Pancreas (tissue), 10 donors: Measurements from ENCODE around the gene KCNB1. TPM values are rescaled to one million over a fixed set of nuclear protein-coding genes. Genes with fewer than 3 reads are reported as not detected.

Source experiments
- ATAC-seq, 4 donors: fragments of 200-7000 bp; cut with Tn5 transposase; one replicate each; pipeline versions ENCODE4 v1.8.0 to v1.9.1; 2020; ENCODE audit warnings: mild to moderate bottlenecking in 4 of 4, moderate library complexity in 4 of 4
- DNase-seq, 6 donors: peaks; one replicate each; pipeline ENCODE4 v3.0.0-alpha.2; 2020
- FAIRE-seq: peaks from 2 replicates; lab custom pipeline; 2012; peaks lifted over from hg19 to GRCh38; lab: Jason Lieb, UNC
- H3K27ac ChIP-seq, 4 donors: fragments of 200-600 bp; sonication (generic); 1 replicate in 3 of 4; 2 replicates in 1 of 4; pipeline versions ENCODE4 v1.5.0 to v1.8.0; 2020
- H3K27me3 ChIP-seq, 4 donors: fragments of 200-600 bp; one replicate each; pipeline ENCODE4 v1.8.0; 2021
- H3K36me3 ChIP-seq, 3 donors: fragments of 200-600 bp; sonication (generic) in 1 of 3; one replicate each; pipeline versions ENCODE4 v1.5.0 to v1.8.0; 2020 to 2021
- H3K4me1 ChIP-seq, 3 donors: fragments of 200-600 bp; one replicate each; pipeline ENCODE4 v1.8.0; 2021
- H3K4me3 ChIP-seq, 4 donors: fragments of 200-600 bp; sonication (generic) in 2 of 4; one replicate each; pipeline versions ENCODE4 v1.5.0 to v1.8.0; 2020 to 2021
- H3K9me3 ChIP-seq, 4 donors: fragments of 200-600 bp; one replicate each; pipeline ENCODE4 v1.8.0; 2021
- CTCF ChIP-seq, 4 donors: fragments of 200-600 bp; sonication (generic) in 3 of 4; IDR thresholded peaks; one replicate each; pipeline versions ENCODE4 v1.5.0 to v1.8.0; 2021; ENCODE audit warnings: antibody characterized with exemption in 4 of 4
- WGBS, 2 donors: extraction: QIAGEN DNeasy Blood & Tissue Kit; methylation state at CpG; one replicate each; pipeline ENCODE4 v1.1.7; 2013; 5-methylcytosine and 5-hydroxymethylcytosine counted together
- intact Hi-C, 3 donors: fragments of 100-400 bp; cut with DNase I; formaldehyde crosslinking; loops; one replicate each; pipeline versions ENCODE4 v1.11.1 to v1.14.2; 2022
- polyA plus RNA-seq, 2 donors: library from polyadenylated mRNA; stranded (reverse); fragments of 200-250 nt; gene quantifications; one replicate each; pipeline ENCODE4 v1.2.3, GENCODE V29; 2013
- total RNA-seq, 6 donors: library from RNA; stranded (reverse); fragmentation: NEBNext Ultra II Directional in 4 of 6; extraction: Animal tissue kit (Norgen Biotek cat#: 25700) in 4 of 6; gene quantifications; one replicate each; pipeline versions ENCODE4 v1.2.1 to v1.2.4, GENCODE V29; 2021 to 2023
- donor health status: healthy with polysubstance abuse.
- donor health status: DM: no; HTN: no; CAD: no; lungs with moderate emphysema.
- donor health status: DM: no; HTN: no; CAD: no.
- donor health status: control.
- donor health status: control.
- donor health status: Bipolar disorder and iron deficiency.
- donor health status: DM: yes; HTN: yes; CAD: no.
- donor health status: DM: no; HTN: no; CAD: no.
- donor health status: DM: no; HTN: no; CAD: no.
- donor health status: DM: yes; HTN: yes; CAD: no.

KCNB1 gene
- total and polyA plus RNA-seq, 8 donors = 0.28 to 2.5 (median 0.31) TPM

GRCh38 chr20:49484180-49485140, 2.0 kb upstream of the KCNB1 start:
- 1 to 2% methylated on average over 37 to 61 of the region's 61 CpGs for WGBS, 2 donors
- Histone ChIP-seq H3K27ac (no peak overlapping the region), H3K27me3 (peaks cover 0 to 22% (median 0%) of the 10 kb centered on the region in 4 donors), H3K4me1 (peaks cover 0 to 3% (median 0%) of the 10 kb centered on the region in 3 donors), H3K36me3 (no peaks in the 10 kb centered on the region), H3K9me3 (no peaks in the 10 kb centered on the region), H3K4me3 (peak overlapping the region in 2 of 4 donors; percentile 4 to 45)
- DNase-seq (peak; percentile 61 to 93 (median 80)), FAIRE-seq (no peak), ATAC-seq (peak; percentile 94)
- TF ChIP-seq CTCF (IDR thresholded peaks at IDR 0.05) = peak; percentile 42 to 68 (median 56)
- intact Hi-C loops = loop anchor here (5.0 to 10.0 kb wide), 4 partner anchors 142 to 157 kb away; no protein-coding TSS in a partner anchor

- FAIRE-seq = no peak
- H3K4me3 ChIP-seq = peak overlapping the region in 2 of 4 donors; percentile 4 to 45
- 2 to 3% methylated on average over 40 to 44 of the region's 44 CpGs for WGBS, 2 donors
- H3K36me3 ChIP-seq = no peaks in the 10 kb centered on the region
- peak in 2 of 6 donors; percentile 59 to 74 for DNase-seq
- H3K9me3 ChIP-seq = no peaks in the 10 kb centered on the region
- ATAC-seq = peak in 1 of 4 donors; percentile 20
- H3K27ac ChIP-seq = no peak overlapping the region
- H3K27me3 ChIP-seq = peaks cover 0 to 18% (median 0%) of the 10 kb centered on the region in 4 donors
- intact Hi-C loops = loop anchor here (5.0 to 10.0 kb wide), 3 partner anchors 141 to 149 kb away; no protein-coding TSS in a partner anchor
- no peak for TF ChIP-seq CTCF (IDR thresholded peaks at IDR 0.05)
- peaks cover 0 to 3% (median 0%) of the 10 kb centered on the region in 3 donors for H3K4me1 ChIP-seq
Observed at GRCh38 chr20:49483696-49484123, 1.2 kb upstream of the KCNB1 start.

- H3K27me3 ChIP-seq = peaks cover 0 to 16% (median 0%) of the 10 kb centered on the region in 4 donors
- no peak for TF ChIP-seq CTCF (IDR thresholded peaks at IDR 0.05)
- ATAC-seq = no peak
- no peak for DNase-seq
- no peaks in the 10 kb centered on the region for H3K36me3 ChIP-seq
- H3K4me1 ChIP-seq = peaks cover 0 to 3% (median 0%) of the 10 kb centered on the region in 3 donors
- WGBS, 2 donors = 3% methylated on average over 18 to 27 of the region's 27 CpGs
- H3K27ac ChIP-seq = no peak overlapping the region
- peak overlapping the region in 1 of 4 donors; percentile 45 for H3K4me3 ChIP-seq
- no peak for FAIRE-seq
- no peaks in the 10 kb centered on the region for H3K9me3 ChIP-seq
- intact Hi-C loops = loop anchor here (5.0 to 10.0 kb wide), 3 partner anchors 141 to 148 kb away; no protein-coding TSS in a partner anchor
Observed at GRCh38 chr20:49483018-49483695, 689 bp upstream of the KCNB1 start.

- H3K27ac ChIP-seq = no peak overlapping the region
- no peak for TF ChIP-seq CTCF (IDR thresholded peaks at IDR 0.05)
- no peak for FAIRE-seq
- H3K27me3 ChIP-seq = peaks cover 0 to 16% (median 0%) of the 10 kb centered on the region in 4 donors
- H3K4me3 ChIP-seq = peak overlapping the region in 1 of 4 donors; percentile 3
- ATAC-seq = no peak
- peaks cover 0 to 3% (median 0%) of the 10 kb centered on the region in 3 donors for H3K4me1 ChIP-seq
- peak in 1 of 6 donors; percentile 68 for DNase-seq
- WGBS, 2 donors = 50 to 56% methylated on average over 36 to 46 of the region's 46 CpGs
- no peaks in the 10 kb centered on the region for H3K36me3 ChIP-seq
- intact Hi-C loops = loop anchor here (5.0 to 10.0 kb wide), 3 partner anchors 140 to 147 kb away; no protein-coding TSS in a partner anchor
- H3K9me3 ChIP-seq = no peaks in the 10 kb centered on the region
Observed at GRCh38 chr20:49482173-49482572, 295 bp downstream of the KCNB1 start.
